Loucy (cell line): Measurements from ENCODE around the gene BIRC7.

Experiments
- H2AFZ ChIP-seq: fragments of 200-600 bp; sonication (generic); 2 replicates; pipeline ENCODE4 v1.6.0; 2016; ENCODE audit warnings: antibody characterized with exemption, mild to moderate bottlenecking, low read length, moderate library complexity
- H3F3A ChIP-seq: fragments of 200-600 bp; 2 replicates; pipeline ENCODE4 v1.6.0; 2016; ENCODE audit warnings: antibody characterized with exemption, low read depth, mild to moderate bottlenecking
- H3K27me3 ChIP-seq: fragments of 200-600 bp; sonication (generic); 2 replicates; pipeline ENCODE4 v1.6.1; 2014; ENCODE audit warnings: low read length, mild to moderate bottlenecking; ENCODE audit not compliant: insufficient read depth, poor library complexity, severe bottlenecking
- H3K36me3 ChIP-seq: fragments of 200-600 bp; sonication (generic); 2 replicates; pipeline ENCODE4 v1.6.1; 2016; ENCODE audit warnings: low read length; ENCODE audit not compliant: insufficient read depth
- H3K4me1 ChIP-seq: fragments of 200-600 bp; sonication (generic); 2 replicates; pipeline ENCODE4 v1.5.1; 2014; ENCODE audit warnings: low read length, mild to moderate bottlenecking; ENCODE audit not compliant: insufficient read depth, poor library complexity, severe bottlenecking
- H3K4me2 ChIP-seq: fragments of 200-600 bp; sonication (generic); 2 replicates; pipeline ENCODE4 v1.6.0; 2014; ENCODE audit warnings: antibody characterized with exemption, low read length, low read depth, mild to moderate bottlenecking; ENCODE audit not compliant: poor library complexity, severe bottlenecking
- H3K4me3 ChIP-seq: fragments of 200-600 bp; sonication (generic); 2 replicates; pipeline ENCODE4 v1.5.1; 2014; ENCODE audit warnings: low read length, mild to moderate bottlenecking, mixed read lengths; ENCODE audit not compliant: poor library complexity, severe bottlenecking
- H3K79me2 ChIP-seq: fragments of 200-600 bp; sonication (generic); 2 replicates; pipeline ENCODE4 v1.6.1; 2014; ENCODE audit warnings: low read length; ENCODE audit not compliant: insufficient read depth
- H3K9ac ChIP-seq: fragments of 200-600 bp; sonication (generic); 2 replicates; pipeline ENCODE4 v1.6.0; 2014; ENCODE audit warnings: mild to moderate bottlenecking, low read depth, low read length, moderate library complexity; ENCODE audit not compliant: poor library complexity, severe bottlenecking
- H3K9me2 ChIP-seq: fragments of 200-600 bp; sonication (generic); replicated peaks from 2 replicates; pipeline ENCODE4 v1.6.1; 2016; ENCODE audit warnings: low read depth, low read length, mixed read lengths
- H3K9me3 ChIP-seq: fragments of 200-600 bp; sonication (generic); 2 replicates; pipeline ENCODE4 v1.6.1; 2014; ENCODE audit warnings: mild to moderate bottlenecking, antibody characterized with exemption, low read length, low read depth; ENCODE audit not compliant: insufficient read depth
- H4K20me1 ChIP-seq: fragments of 200-600 bp; sonication (generic); 2 replicates; pipeline ENCODE4 v1.6.0; 2014; ENCODE audit warnings: antibody characterized with exemption, low read length, mild to moderate bottlenecking; ENCODE audit not compliant: insufficient read depth, poor library complexity, severe bottlenecking
- CTCF ChIP-seq: fragments of 200-600 bp; sonication (generic); conservative IDR thresholded peaks from 2 replicates; pipeline ENCODE4 v1.5.1; 2014; ENCODE audit warnings: mild to moderate bottlenecking, antibody characterized with exemption, low read length
- EZH2phosphoT487 ChIP-seq: fragments of 200-600 bp; IDR thresholded peaks from 2 replicates; pipeline ENCODE4 v1.6.1; 2018; ENCODE audit warnings: antibody characterized with exemption, mild to moderate bottlenecking, moderate library complexity, borderline replicate concordance

Gene BIRC7

DNA sequence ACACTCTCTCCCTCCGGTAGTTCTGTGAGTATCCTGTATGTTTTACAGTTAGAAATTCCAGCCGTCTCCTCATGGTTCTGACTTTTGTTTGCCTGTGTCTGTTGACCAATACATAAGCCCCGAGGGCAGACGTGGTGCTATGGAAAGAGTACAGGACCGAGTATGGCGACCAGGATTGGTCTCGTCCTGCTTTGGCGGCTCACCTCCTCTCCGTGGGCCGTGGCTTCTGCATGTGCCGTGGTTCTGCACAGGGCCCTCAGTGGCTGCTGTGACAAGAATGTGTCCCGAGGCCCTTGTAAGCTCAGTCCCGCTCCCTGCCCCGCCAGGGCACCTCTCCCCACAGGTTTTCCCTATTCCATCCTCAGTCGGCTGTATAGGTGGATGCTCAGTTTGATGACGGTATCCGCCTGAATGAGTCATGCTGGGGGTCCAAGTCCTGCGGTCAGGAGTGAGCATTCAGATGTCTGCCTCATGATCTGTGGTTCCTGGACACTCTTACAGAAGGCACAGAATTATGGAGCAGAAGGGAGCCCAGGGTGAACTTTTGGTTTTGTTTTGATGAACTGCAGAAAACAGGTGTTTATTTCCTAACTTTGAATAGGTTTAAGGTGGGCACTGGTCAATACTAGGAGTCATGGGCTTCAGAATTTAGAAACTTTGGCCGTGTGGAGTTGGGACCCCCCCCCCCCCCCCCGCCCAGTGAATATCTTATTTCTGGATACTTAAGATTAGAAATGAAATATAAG lies 38.1 kb downstream of the BIRC7 start:
- Histone ChIP-seq H3K79me2 (peaks cover 48% of the 10 kb centered on the region), H3K9ac (peak overlapping the region; percentile 84)

GRCh38 chr20:63274381-63275228 lies 38.9 kb downstream of the BIRC7 start:
- Histone ChIP-seq H3K9ac (peak overlapping the region; percentile 62), H3K79me2 (peaks cover 48% of the 10 kb centered on the region), H3K9me2 (no peaks in the 10 kb centered on the region), H2AFZ (no peak overlapping the region), H3K4me2 (peak overlapping the region; percentile 95), H3F3A (no peaks in the 10 kb centered on the region), H3K27me3 (no peaks in the 10 kb centered on the region), H3K4me3 (peak overlapping the region; percentile 60), H4K20me1 (peaks cover 22% of the 10 kb centered on the region), H3K4me1 (peaks cover 12% of the 10 kb centered on the region), H3K36me3 (peaks cover 32% of the 10 kb centered on the region; the same call in 1 of the 2 replicates), H3K9me3 (no peaks in the 10 kb centered on the region)
- TF ChIP-seq EZH2phosphoT487 (no peak), CTCF (no peak)

More for the DNA sequence above, 38.1 kb downstream of the BIRC7 start:
- peaks cover 22% of the 10 kb centered on the region for H4K20me1 ChIP-seq
- H3K27me3 ChIP-seq: no peaks in the 10 kb centered on the region
- H3K36me3 ChIP-seq: peaks cover 26% of the 10 kb centered on the region; the same call in 1 of the 2 replicates
- no peaks in the 10 kb centered on the region for H3K9me3 ChIP-seq
- peaks cover 12% of the 10 kb centered on the region for H3K4me1 ChIP-seq
- H2AFZ ChIP-seq: no peak overlapping the region
- H3F3A ChIP-seq: no peaks in the 10 kb centered on the region
- peak overlapping the region; percentile 95 for H3K4me2 ChIP-seq
- no peak for TF ChIP-seq CTCF
- no peak for TF ChIP-seq EZH2phosphoT487
- no peaks in the 10 kb centered on the region for H3K9me2 ChIP-seq
- H3K4me3 ChIP-seq: peak overlapping the region; percentile 82

- Histone ChIP-seq H3F3A (no peaks in the 10 kb centered on the region), H3K4me2 (no peak overlapping the region), H3K27me3 (no peaks in the 10 kb centered on the region), H3K9ac (no peak overlapping the region), H3K4me1 (peaks cover 12% of the 10 kb centered on the region), H4K20me1 (peaks cover 22% of the 10 kb centered on the region), H3K36me3 (peaks cover 33% of the 10 kb centered on the region; the same call in 1 of the 2 replicates), H3K79me2 (peaks cover 48% of the 10 kb centered on the region), H3K4me3 (no peak overlapping the region), H2AFZ (no peak overlapping the region), H3K9me3 (no peaks in the 10 kb centered on the region), H3K9me2 (no peaks in the 10 kb centered on the region)
- TF ChIP-seq EZH2phosphoT487 (no peak), CTCF (no peak)
Observed at GRCh38 chr20:63275825-63276224, 40.1 kb downstream of the BIRC7 start.
